Measurements from ENCODE around the gene ABCC3.

Gene ABCC3

DNA sequence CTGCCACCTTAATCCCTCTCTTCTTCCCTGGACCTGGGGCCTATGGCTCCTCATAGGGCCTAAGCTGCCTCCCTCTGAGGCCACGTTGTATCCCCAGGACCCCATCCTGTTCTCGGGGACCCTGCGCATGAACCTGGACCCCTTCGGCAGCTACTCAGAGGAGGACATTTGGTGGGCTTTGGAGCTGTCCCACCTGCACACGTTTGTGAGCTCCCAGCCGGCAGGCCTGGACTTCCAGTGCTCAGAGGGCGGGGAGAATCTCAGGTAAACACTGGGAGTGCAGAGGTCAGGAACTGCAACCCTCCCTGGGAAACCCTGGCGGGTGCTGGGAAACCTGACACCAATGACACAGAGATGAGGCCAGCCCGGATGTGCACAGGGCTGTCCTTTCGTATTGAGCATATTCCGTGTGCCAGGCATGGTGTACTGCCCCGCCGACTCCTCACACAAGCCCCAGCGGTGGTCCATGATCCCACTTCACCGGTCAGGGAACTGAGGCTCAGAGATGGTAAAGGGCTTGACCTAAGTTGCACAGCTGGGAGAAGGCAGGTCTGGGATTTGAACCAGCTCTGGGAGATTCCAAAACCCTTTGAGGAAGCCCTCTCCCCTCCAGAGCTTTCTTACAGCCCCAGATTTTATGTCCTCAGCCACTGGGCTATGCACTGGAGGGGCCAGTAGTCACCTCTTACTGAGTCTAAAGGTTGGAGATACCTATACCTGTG, 50.1 kb downstream of the ABCC3 start:
- DNase-seq (ENCODE audit: low spot score) = peak; percentile 95

DNA sequence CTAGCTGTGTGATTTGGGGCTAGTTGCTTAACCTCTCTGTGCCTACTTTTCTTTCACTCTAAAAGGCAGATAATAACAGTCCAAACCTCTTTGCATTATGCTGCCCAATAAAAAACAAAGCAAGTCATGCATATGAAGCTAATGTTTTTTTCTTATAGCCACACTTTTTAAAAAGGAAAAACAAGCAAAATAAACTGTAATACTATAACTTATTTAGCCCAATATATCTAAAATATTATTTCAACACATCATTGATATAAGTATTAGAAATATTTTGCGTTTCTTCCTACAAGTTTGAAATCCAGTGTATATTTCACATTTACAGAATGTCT, 50.6 kb downstream of the ABCC3 start:
- no peak for DNase-seq (ENCODE audit: low spot score)

- DNase-seq (ENCODE audit: low spot score) = no peak
Observed at GRCh38 chr17:50685691-50686493, 51.2 kb downstream of the ABCC3 start.

DNA sequence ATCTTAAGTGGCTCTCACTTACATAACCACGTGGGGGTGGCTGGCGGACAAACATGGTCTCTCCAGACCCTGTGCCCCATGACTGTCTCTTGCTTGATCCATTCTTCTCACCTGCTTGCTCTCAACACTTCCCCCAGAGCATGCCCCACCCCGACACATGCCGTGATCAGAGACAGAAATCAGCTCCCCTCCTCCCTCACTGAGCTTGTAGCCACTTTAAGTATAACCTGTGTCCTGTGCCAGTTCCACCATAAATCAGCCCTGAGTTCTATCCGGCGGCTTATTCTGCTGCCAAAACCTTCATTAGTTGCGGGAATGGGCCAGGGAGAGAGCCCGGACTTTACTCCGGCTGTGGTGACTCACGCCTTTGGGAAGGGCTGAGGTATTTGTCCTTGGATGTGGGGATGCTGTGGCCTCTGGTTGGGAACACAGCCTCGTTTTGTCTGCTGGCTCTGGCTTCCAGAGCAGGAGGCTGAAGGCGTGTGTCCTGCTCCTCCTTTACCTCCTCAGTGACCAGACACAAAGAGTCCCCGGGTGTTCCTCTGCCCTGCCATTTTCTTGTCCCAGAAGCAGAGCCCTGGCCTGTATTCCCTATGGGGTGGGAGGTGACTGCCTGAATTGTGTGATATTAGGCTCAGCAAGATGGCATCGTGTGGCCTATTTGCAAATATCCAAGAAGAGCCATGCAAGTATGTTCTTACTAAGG, 52.0 kb downstream of the ABCC3 start:
- peak; percentile 80 for DNase-seq (ENCODE audit: low spot score)

DNA sequence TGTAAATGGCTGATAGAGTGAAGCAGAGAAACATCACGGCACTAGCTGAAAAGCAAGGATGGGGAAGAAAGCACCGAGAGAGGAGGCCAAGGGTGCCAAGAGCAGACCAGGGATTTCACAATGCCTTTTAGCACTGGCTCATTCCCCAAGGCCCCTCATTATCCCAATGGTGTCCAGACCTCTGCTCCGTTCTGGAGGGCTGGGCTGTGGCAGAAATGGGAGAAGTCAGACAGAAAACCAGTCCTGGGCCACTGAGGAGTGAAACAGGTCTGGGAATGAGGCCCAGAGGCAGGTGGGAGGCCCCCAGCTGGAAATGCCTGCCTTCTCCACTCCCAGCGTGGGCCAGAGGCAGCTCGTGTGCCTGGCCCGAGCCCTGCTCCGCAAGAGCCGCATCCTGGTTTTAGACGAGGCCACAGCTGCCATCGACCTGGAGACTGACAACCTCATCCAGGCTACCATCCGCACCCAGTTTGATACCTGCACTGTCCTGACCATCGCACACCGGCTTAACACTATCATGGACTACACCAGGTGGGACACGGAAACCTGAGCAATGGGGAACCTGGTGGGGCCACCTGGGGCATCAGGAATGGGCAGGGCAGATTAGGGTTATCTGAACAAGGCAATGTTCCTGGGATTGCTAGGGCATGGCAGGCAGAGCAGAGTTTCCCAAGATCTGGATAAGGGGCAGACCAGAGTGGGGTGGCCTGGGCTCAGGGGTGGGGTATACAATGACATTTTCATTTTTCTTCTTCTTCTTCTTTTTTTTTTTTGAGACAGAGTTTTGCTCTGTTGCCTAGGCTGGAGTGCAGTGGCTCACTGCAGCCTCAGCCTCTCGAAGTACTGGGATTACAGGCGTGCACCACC, 52.8 kb downstream of the ABCC3 start:
- DNase-seq (ENCODE audit: low spot score) = no peak

GRCh38 chr17:50688245-50688644, 53.6 kb downstream of the ABCC3 start:
- DNase-seq (ENCODE audit: low spot score) = no peak

- DNase-seq (ENCODE audit: low spot score) = no peak
Observed at GRCh38 chr17:50689251-50689650, 54.6 kb downstream of the ABCC3 start.

- DNase-seq (ENCODE audit: low spot score) = no peak
Observed at GRCh38 chr17:50689956-50690886, 55.5 kb downstream of the ABCC3 start.

- no peak for DNase-seq (ENCODE audit: low spot score)
Observed at GRCh38 chr17:50690887-50691549, 56.3 kb downstream of the ABCC3 start.

DNA sequence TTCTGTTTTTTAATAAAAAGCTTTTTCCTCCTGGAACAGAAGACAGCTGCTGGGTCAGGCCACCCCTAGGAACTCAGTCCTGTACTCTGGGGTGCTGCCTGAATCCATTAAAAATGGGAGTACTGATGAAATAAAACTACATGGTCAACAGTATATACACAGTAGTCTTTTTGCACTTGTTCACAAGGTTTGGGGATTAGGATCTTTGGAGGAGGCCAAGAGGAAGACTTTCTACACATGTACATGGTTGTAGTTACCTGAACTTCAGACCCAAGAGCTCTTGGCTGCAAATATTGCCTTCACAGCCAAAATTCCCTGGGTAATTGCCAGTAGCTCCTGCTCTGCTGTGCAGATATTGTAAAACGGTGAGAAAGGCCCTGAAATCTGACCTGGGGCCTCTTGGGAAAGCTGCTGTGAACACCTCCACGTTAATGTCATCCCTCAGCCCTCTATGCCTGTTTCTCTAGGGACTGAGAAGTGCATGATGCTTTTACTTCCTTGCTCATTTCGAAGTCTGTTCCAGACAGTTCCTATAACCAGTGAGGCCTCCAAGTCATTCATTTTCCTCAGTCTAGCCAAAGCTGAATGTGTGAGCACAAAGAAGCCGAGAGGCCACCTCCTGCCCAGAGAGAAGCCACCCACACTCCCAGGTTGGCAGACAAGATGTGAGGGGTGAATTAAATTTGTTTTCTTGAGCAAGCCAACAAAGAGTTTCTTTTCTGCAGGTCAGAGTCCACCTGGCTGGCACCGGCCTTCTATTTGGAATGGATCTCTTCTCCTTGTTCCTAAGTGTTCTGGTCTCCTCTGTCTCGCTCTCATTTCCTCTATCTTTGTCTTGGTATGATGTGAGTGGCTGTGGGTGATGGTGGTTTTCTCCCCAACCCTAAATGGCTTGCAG, 57.1 kb downstream of the ABCC3 start:
- DNase-seq (ENCODE audit: low spot score) = no peak

- DNase-seq (ENCODE audit: low spot score) = no peak
Observed at GRCh38 chr17:50692448-50693035, 57.9 kb downstream of the ABCC3 start.

DNA sequence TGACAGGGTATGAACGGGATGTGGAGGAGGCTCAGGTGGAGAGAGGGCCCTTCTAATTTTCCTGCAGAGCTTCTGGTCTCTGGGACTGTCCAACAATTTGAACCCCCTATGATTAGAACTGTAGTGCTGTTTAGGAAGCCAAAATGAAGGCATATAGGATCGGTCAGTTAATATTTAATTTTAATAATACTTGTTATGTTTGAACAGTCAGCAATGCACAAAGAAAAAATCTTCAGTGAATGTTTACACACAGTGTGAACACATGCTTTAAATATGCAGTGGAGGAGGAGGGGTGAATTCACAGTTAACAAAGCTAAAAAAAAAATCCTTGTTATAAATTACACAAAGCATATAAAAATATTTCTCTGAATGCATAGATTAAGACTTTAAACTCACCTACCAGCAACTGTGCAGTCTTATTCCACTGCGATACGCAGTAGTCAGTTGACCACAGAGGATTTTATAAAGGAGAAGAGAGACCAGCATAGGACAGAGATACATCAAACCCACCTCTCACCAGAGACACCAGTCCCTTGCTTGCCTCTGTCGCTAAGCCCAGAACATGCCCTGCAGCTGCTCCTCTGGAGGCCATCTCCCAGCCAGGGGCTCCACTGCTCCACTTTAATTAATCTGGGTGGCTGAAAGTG, 58.5 kb downstream of the ABCC3 start:
- no peak for DNase-seq (ENCODE audit: low spot score)

- no peak for DNase-seq (ENCODE audit: low spot score)
Observed at GRCh38 chr17:50696365-50696879, 61.7 kb downstream of the ABCC3 start.

GRCh38 chr17:50697062-50697461, 62.4 kb downstream of the ABCC3 start:
- no peak for DNase-seq (ENCODE audit: low spot score)

- DNase-seq (ENCODE audit: low spot score) = no peak
Observed at GRCh38 chr17:50697663-50698272, 63.1 kb downstream of the ABCC3 start.

GRCh38 chr17:50699410-50699809, 64.7 kb downstream of the ABCC3 start:
- DNase-seq (ENCODE audit: low spot score) = no peak

DNA sequence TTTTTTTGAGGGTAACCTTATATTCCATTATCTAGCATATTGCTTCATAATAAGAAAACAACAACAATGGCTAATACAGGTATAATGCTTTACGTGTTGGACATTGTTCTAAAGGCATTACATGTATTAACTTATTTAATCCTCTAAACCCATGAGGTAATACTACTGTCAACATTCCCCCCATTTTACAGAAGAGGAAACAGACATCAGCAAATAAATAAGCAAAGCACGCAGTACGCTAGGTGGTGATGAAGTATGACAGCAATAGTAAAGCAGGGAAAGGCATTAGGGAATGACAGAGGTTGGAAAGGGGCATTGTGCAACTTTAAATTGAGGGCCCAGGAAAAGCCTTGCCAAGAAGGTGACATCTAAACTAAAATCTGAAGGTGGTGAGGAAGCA, 68.5 kb downstream of the ABCC3 start:
- no peak for DNase-seq (ENCODE audit: low spot score)
